Endothelial cell of umbilical vein (primary cell): Measurements from ENCODE around the gene CDIPT. TPM values are rescaled to one million over a fixed set of nuclear protein-coding genes. Genes with fewer than 3 reads are reported as not detected.

Experiments
- BruUV-seq: library from RNA; stranded (reverse); fragments of 400-500 nt; replicated peaks from 2 replicates; lab custom pipeline; 2021; lab: Mats Ljungman, UMichigan
- CTCF ChIA-PET: fragments of 300-600, 350-600 bp; sonication (Branson Sonifier 250); formaldehyde crosslinking; loops from one replicate; lab custom pipeline; 2021; ENCODE audit warnings: antibody characterized with exemption, inconsistent platforms; lab: Charles Lee
- POLR2A ChIA-PET: fragments of 300-600, 350-600 bp; sonication (Branson Sonifier 250); formaldehyde crosslinking; loops from one replicate; lab custom pipeline; 2021; ENCODE audit warnings: antibody characterized with exemption, inconsistent platforms; lab: Charles Lee
- DNase-seq: peaks from one replicate; pipeline ENCODE4 v3.0.0-alpha.2; 2011; ENCODE audit warnings: low read depth, low spot score
- FAIRE-seq: peaks from 2 replicates; lab custom pipeline; 2011; peaks lifted over from hg19 to GRCh38; lab: Jason Lieb, UNC
- H2AFZ ChIP-seq: 2 replicates; pipeline ENCODE4 v1.6.0; 2012; ENCODE audit warnings: low read depth, low read length, control low read depth, inconsistent platforms
- H3K27ac ChIP-seq: 2 replicates; pipeline ENCODE4 v1.5.1; 2011; ENCODE audit warnings: low read depth, mild to moderate bottlenecking, control low read depth, low read length, moderate library complexity; ENCODE audit not compliant: insufficient read depth
- H3K27me3 ChIP-seq, 2 experiments: 2 replicates each; pipeline versions ENCODE4 v1.6.0 to v1.6.1; 2011; ENCODE audit warnings: low read length in 2 of 2, mixed read lengths in 1 of 2; ENCODE audit not compliant: control insufficient read depth in 2 of 2, insufficient read depth in 2 of 2
- H3K36me3 ChIP-seq, 2 experiments: 2 replicates in 1 of 2; 3 replicates in 1 of 2; pipeline ENCODE4 v1.5.1; 2011; ENCODE audit warnings: low read length in 2 of 2, mild to moderate bottlenecking in 1 of 2, moderate library complexity in 1 of 2; ENCODE audit not compliant: control insufficient read depth in 2 of 2, insufficient read depth in 2 of 2; ENCODE audit errors: extremely low read depth in 1 of 2
- H3K4me1 ChIP-seq: 3 replicates; pipeline ENCODE4 v1.5.1; 2011; ENCODE audit warnings: mild to moderate bottlenecking, low read length; ENCODE audit not compliant: control insufficient read depth, insufficient read depth; ENCODE audit errors: extremely low read depth
- H3K4me2 ChIP-seq: 2 replicates; pipeline ENCODE4 v1.6.1; 2011; ENCODE audit warnings: low read length, control low read depth, mixed read lengths; ENCODE audit not compliant: insufficient read depth
- H3K4me3 ChIP-seq, 3 experiments: fragments of 200-600 bp in 1 of 3; sonication (generic), shearing (Covaris generic) in 1 of 3; replicated peaks in 1 of 3; 2 replicates each; pipeline ENCODE4 v1.5.1; 2011 to 2016; ENCODE audit warnings: control low read depth in 3 of 3, low read length in 3 of 3, mild to moderate bottlenecking in 2 of 3, inconsistent platforms in 1 of 3, low read depth in 1 of 3, moderate library complexity in 1 of 3; ENCODE audit not compliant: insufficient read depth in 1 of 3
- H3K79me2 ChIP-seq: 2 replicates; pipeline ENCODE4 v1.6.0; 2012; ENCODE audit warnings: low read length, inconsistent platforms; ENCODE audit not compliant: control insufficient read depth, insufficient read depth
- H3K9ac ChIP-seq: replicated peaks from 2 replicates; pipeline ENCODE3; 2011; ENCODE audit warnings: low read length, control low read depth; ENCODE audit not compliant: insufficient read depth; ENCODE audit errors: extremely low read depth
- H3K9me1 ChIP-seq: replicated peaks from 3 replicates; pipeline ENCODE4 v1.6.0; 2011; ENCODE audit warnings: mild to moderate bottlenecking, low read length; ENCODE audit not compliant: control insufficient read depth, insufficient read depth; ENCODE audit errors: extremely low read depth
- H3K9me3 ChIP-seq: replicated peaks from 2 replicates; pipeline ENCODE4 v1.5.1; 2012; ENCODE audit warnings: low read length, inconsistent platforms; ENCODE audit not compliant: control insufficient read depth, insufficient read depth
- H4K20me1 ChIP-seq: replicated peaks from 2 replicates; pipeline ENCODE3; 2011; ENCODE audit warnings: mild to moderate bottlenecking, low read length; ENCODE audit not compliant: control insufficient read depth, insufficient read depth; ENCODE audit errors: extremely low read depth
- CTCF ChIP-seq, 2 donors: IDR thresholded peaks; 1 replicate in 1 of 2; 2 replicates in 1 of 2; pipeline ENCODE4 v1.5.1; 2011; ENCODE audit warnings: low read length in 2 of 2, mild to moderate bottlenecking in 2 of 2, moderate library complexity in 2 of 2, control low read depth in 1 of 2, inconsistent platforms in 1 of 2, low read depth in 1 of 2; ENCODE audit not compliant: insufficient read depth in 1 of 2; ENCODE audit errors: extremely low read depth in 1 of 2
- EZH2 ChIP-seq: IDR thresholded peaks from 2 replicates; pipeline ENCODE4 v1.6.1; 2012; ENCODE audit warnings: borderline replicate concordance, low read depth, mild to moderate bottlenecking, moderate library complexity, low read length, inconsistent platforms; ENCODE audit not compliant: severe bottlenecking
- FOS ChIP-seq: IDR thresholded peaks from 2 replicates; pipeline ENCODE4 v1.6.1; 2011; ENCODE audit warnings: mild to moderate bottlenecking, low read length, moderate library complexity, borderline replicate concordance; ENCODE audit not compliant: insufficient read depth
- GATA2 ChIP-seq: IDR thresholded peaks from 2 replicates; pipeline ENCODE4 v1.7.0; 2011; ENCODE audit warnings: low read depth, mild to moderate bottlenecking, moderate library complexity, mixed read lengths, low read length; ENCODE audit not compliant: insufficient read length, insufficient read depth
- JUN ChIP-seq: IDR thresholded peaks from 2 replicates; pipeline ENCODE4 v1.6.1; 2011; ENCODE audit warnings: borderline replicate concordance, low read depth; ENCODE audit not compliant: insufficient read length, insufficient read depth
- MAX ChIP-seq: IDR thresholded peaks from 2 replicates; pipeline ENCODE4 v1.6.1; 2011; ENCODE audit not compliant: insufficient read depth, insufficient read length
- MYC ChIP-seq: IDR thresholded peaks from one replicate; pipeline ENCODE4 v1.6.1; 2011; ENCODE audit warnings: mild to moderate bottlenecking, low read depth, low read length
- POLR2A ChIP-seq: IDR thresholded peaks from 2 replicates; pipeline ENCODE4 v1.6.1; 2012; ENCODE audit warnings: low read depth, mild to moderate bottlenecking, control low read depth, low read length
- POLR2AphosphoS5 ChIP-seq: IDR thresholded peaks from 2 replicates; pipeline ENCODE4 v1.6.1; 2012; ENCODE audit warnings: low read depth, mild to moderate bottlenecking, control low read depth, low read length, moderate library complexity; ENCODE audit not compliant: insufficient read depth
- dilution Hi-C: fragments of 300-500 bp; cut with MboI; formaldehyde crosslinking; loops from one replicate; pipeline ENCODE4 v1.15.0; 2019; ENCODE audit warnings: low sequenced_read_pairs; ENCODE audit not compliant: extremely low pct_ligation_motif_present
- intact Hi-C: fragments of 100-400 bp; cut with micrococcal nuclease; formaldehyde crosslinking; loops from one replicate; pipeline ENCODE4 v1.10.0; 2022
- polyA plus RNA-seq, 4 experiments: library from polyadenylated mRNA; depleted of rRNA in 3 of 4; stranded (reverse) in 3 of 4; unstranded in 1 of 4; fragments of >200 nt; gene quantifications; 2 replicates each; pipeline versions ENCODE4 v1.2.1 to v1.2.3, GENCODE V29; 2011 to 2012; ENCODE audit warnings: missing spikeins in 1 of 4
- total RNA-seq: library from RNA; stranded (reverse); gene quantifications from 2 replicates; pipeline ENCODE4 v1.2.3, GENCODE V29; 2021

CDIPT gene
- total and polyA plus RNA-seq, 2 donors (not counting 3 experiments of a cell fraction or from before 2014, with no cell fraction given): 68.7 to 161 TPM

- dilution Hi-C loops: no loop called here
- TF ChIP-seq FOS (no peak), MYC (no peak), CTCF (IDR thresholded peaks at IDR 0.05; ENCODE audit: extremely low read depth in 1 of 2, insufficient read depth in 1 of 2, low read depth in 1 of 2, low read length in 2 of 2) (no peak), MAX (no peak), GATA2 (no peak), EZH2 (no peak), POLR2A (no peak), JUN (no peak), POLR2AphosphoS5 (no peak)
- Histone ChIP-seq H3K4me3 (no peak overlapping the region), H3K27me3 (no peaks in the 10 kb centered on the region), H3K79me2 (no peaks in the 10 kb centered on the region), H4K20me1 (no peaks in the 10 kb centered on the region), H2AFZ (no peak overlapping the region), H3K4me2 (no peak overlapping the region), H3K4me1 (no peaks in the 10 kb centered on the region), H3K9ac (no peak overlapping the region), H3K36me3 (peaks cover 0 to 21% of the 10 kb centered on the region in 2 experiments), H3K9me1 (no peaks in the 10 kb centered on the region), H3K27ac (no peak overlapping the region), H3K9me3 (no peaks in the 10 kb centered on the region)
- ChIA-PET POLR2A (no interaction called here), CTCF (interaction anchor here (0.9 to 1.5 kb wide), 2 partner anchors 36 to 77 kb away, joined by 3 to 6 read pairs; no protein-coding TSS in a partner anchor)
- FAIRE-seq (no peak), DNase-seq (no peak)
- intact Hi-C loops: no loop called here
- no TSS peak for BruUV-seq
Measured at GRCh38 chr16:29843931-29844330, 19.1 kb downstream of the CDIPT start.
